Ishikawa (cell line): ENCODE results near the gene ARID5B.

Experiments
- CEBPB ChIP-seq: IDR thresholded peaks from 2 replicates; pipeline ENCODE4 v1.6.1; 2012
- CREB1 ChIP-seq: IDR thresholded peaks from 2 replicates; pipeline ENCODE4 v1.6.1; 2012; ENCODE audit warnings: low read depth
- EGR1 ChIP-seq: IDR thresholded peaks from 2 replicates; pipeline ENCODE4 v1.6.1; 2012
- EP300 ChIP-seq: IDR thresholded peaks from 2 replicates; pipeline ENCODE4 v1.6.1; 2012; ENCODE audit warnings: borderline replicate concordance
- FOXM1 ChIP-seq: IDR thresholded peaks from 2 replicates; pipeline ENCODE4 v1.6.1; 2012; ENCODE audit warnings: low read depth, borderline replicate concordance
- MAX ChIP-seq: IDR thresholded peaks from 2 replicates; pipeline ENCODE4 v1.6.1; 2012
- NFIC ChIP-seq: IDR thresholded peaks from 2 replicates; pipeline ENCODE4 v1.6.1; 2012
- RAD21 ChIP-seq: IDR thresholded peaks from 2 replicates; pipeline ENCODE4 v1.6.1; 2012; ENCODE audit warnings: low read depth
- REST ChIP-seq: IDR thresholded peaks from 2 replicates; pipeline ENCODE4 v1.6.1; 2012; ENCODE audit warnings: low read depth, mild to moderate bottlenecking
- TAF1 ChIP-seq: IDR thresholded peaks from 2 replicates; pipeline ENCODE4 v1.6.1; 2012; ENCODE audit warnings: low read depth, mild to moderate bottlenecking
- TCF12 ChIP-seq: IDR thresholded peaks from 2 replicates; pipeline ENCODE4 v1.6.1; 2012; ENCODE audit warnings: low read depth
- TEAD4 ChIP-seq: IDR thresholded peaks from 2 replicates; pipeline ENCODE4 v1.6.1; 2012
- USF1 ChIP-seq: IDR thresholded peaks from 2 replicates; pipeline ENCODE4 v1.6.1; 2012
- YY1 ChIP-seq: IDR thresholded peaks from 2 replicates; pipeline ENCODE4 v1.6.1; 2012; ENCODE audit warnings: low read depth
- ZBTB7A ChIP-seq: IDR thresholded peaks from 2 replicates; pipeline ENCODE4 v1.6.1; 2012; ENCODE audit warnings: low read depth

Gene ARID5B

GRCh38 chr10:62017491-62017870 lies 116.0 kb downstream of the ARID5B start:
- TF ChIP-seq TCF12 (no peak), ZBTB7A (no peak), FOXM1 (no peak), EP300 (no peak), EGR1 (no peak), CREB1 (no peak), YY1 (no peak), USF1 (no peak), NFIC (no peak), RAD21 (no peak)

- TF ChIP-seq NFIC: no peak
- no peak for TF ChIP-seq ZBTB7A
- no peak for TF ChIP-seq USF1
- 0 out of 2 replicates have a peak, but pooled peaks have one; percentile 18 for TF ChIP-seq RAD21
- no peak for TF ChIP-seq TEAD4
- no peak for TF ChIP-seq MAX
- no peak for TF ChIP-seq TCF12
Measured at GRCh38 chr10:62018131-62018911, 116.8 kb downstream of the ARID5B start.

- peak; percentile 15; the same call in 1 of the 2 replicates for TF ChIP-seq RAD21
- peak; percentile 45; the same call in 1 of the 2 replicates for TF ChIP-seq CEBPB
- TF ChIP-seq MAX: peak; percentile 26; the same call in 1 of the 2 replicates
- no peak for TF ChIP-seq REST
- TF ChIP-seq FOXM1: peak; percentile 94
- TF ChIP-seq ZBTB7A: no peak
- peak; percentile 94 for TF ChIP-seq TEAD4
- TF ChIP-seq CREB1: no peak
- peak; percentile 95 for TF ChIP-seq EP300
- TF ChIP-seq TAF1: no peak
- TF ChIP-seq EGR1: no peak
- no peak for TF ChIP-seq YY1
- TF ChIP-seq USF1: no peak
- peak; percentile 89 for TF ChIP-seq NFIC
- TF ChIP-seq TCF12: peak; percentile 85
Measured at GRCh38 chr10:62019013-62019684, 117.7 kb downstream of the ARID5B start.

GRCh38 chr10:62019685-62020359 lies 118.3 kb downstream of the ARID5B start:
- TF ChIP-seq NFIC: peak; percentile 54; the same call in 1 of the 2 replicates
- peak; percentile 28; the same call in 1 of the 2 replicates for TF ChIP-seq TCF12
- TF ChIP-seq EP300: peak; percentile 73; the same call in 1 of the 2 replicates
- no peak for TF ChIP-seq USF1
- no peak for TF ChIP-seq MAX
- TF ChIP-seq TAF1: no peak
- TF ChIP-seq TEAD4: peak; percentile 78

- TF ChIP-seq CREB1 (no peak), CEBPB (no peak), EP300 (no peak), TEAD4 (no peak), RAD21 (no peak), TAF1 (no peak), MAX (no peak), TCF12 (no peak), REST (no peak), NFIC (no peak), ZBTB7A (no peak), USF1 (no peak), YY1 (no peak), EGR1 (no peak), FOXM1 (no peak)
Measured at GRCh38 chr10:62021128-62021665, 119.7 kb downstream of the ARID5B start.
